Tibial nerve (tissue), 4 donors: ENCODE results near the gene CD34.

Experiments
- EP300 ChIP-seq, 2 donors: sonication (generic); formaldehyde crosslinking; IDR thresholded peaks; one replicate each; pipeline ENCODE4 v1.6.1; 2017; ENCODE audit warnings: antibody characterized with exemption in 2 of 2, mild to moderate bottlenecking in 1 of 2
- POLR2A ChIP-seq, 2 donors: fragments of 450-650 bp; IDR thresholded peaks; one replicate each; pipeline ENCODE4 v1.6.1; 2017; ENCODE audit warnings: antibody characterized with exemption in 2 of 2, mild to moderate bottlenecking in 2 of 2, moderate library complexity in 2 of 2
- TF ChIP-seq, protein P1 (sequence below), 5 experiments: fragments of 200-600 bp in 3 of 5; fragments of 450-650 bp in 2 of 5; sonication (generic) in 3 of 5; IDR thresholded peaks; one replicate each; pipeline ENCODE4 v1.5.1; 2016 to 2019; ENCODE audit warnings: antibody characterized with exemption in 5 of 5, mild to moderate bottlenecking in 3 of 5, moderate library complexity in 2 of 5

- TF ChIP-seq, protein P1, sequence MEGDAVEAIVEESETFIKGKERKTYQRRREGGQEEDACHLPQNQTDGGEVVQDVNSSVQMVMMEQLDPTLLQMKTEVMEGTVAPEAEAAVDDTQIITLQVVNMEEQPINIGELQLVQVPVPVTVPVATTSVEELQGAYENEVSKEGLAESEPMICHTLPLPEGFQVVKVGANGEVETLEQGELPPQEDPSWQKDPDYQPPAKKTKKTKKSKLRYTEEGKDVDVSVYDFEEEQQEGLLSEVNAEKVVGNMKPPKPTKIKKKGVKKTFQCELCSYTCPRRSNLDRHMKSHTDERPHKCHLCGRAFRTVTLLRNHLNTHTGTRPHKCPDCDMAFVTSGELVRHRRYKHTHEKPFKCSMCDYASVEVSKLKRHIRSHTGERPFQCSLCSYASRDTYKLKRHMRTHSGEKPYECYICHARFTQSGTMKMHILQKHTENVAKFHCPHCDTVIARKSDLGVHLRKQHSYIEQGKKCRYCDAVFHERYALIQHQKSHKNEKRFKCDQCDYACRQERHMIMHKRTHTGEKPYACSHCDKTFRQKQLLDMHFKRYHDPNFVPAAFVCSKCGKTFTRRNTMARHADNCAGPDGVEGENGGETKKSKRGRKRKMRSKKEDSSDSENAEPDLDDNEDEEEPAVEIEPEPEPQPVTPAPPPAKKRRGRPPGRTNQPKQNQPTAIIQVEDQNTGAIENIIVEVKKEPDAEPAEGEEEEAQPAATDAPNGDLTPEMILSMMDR (IDR thresholded peaks at IDR 0.05): no peak
- TF ChIP-seq EP300 (IDR thresholded peaks at IDR 0.05) (no peak), POLR2A (IDR thresholded peaks at IDR 0.05) (no peak)
These were observed 38.3 kb downstream of the CD34 start for GRCh38 chr1:207872621-207873020.
